HG03139 (cell line): ENCODE results near the gene RANBP17.

ENCODE experiments used
- ATAC-seq: cut with Tn5 transposase; IDR thresholded peaks from one replicate; pipeline ENCODE4 v1.9.1; 2021; ENCODE audit not compliant: unreplicated experiment

Gene RANBP17

DNA sequence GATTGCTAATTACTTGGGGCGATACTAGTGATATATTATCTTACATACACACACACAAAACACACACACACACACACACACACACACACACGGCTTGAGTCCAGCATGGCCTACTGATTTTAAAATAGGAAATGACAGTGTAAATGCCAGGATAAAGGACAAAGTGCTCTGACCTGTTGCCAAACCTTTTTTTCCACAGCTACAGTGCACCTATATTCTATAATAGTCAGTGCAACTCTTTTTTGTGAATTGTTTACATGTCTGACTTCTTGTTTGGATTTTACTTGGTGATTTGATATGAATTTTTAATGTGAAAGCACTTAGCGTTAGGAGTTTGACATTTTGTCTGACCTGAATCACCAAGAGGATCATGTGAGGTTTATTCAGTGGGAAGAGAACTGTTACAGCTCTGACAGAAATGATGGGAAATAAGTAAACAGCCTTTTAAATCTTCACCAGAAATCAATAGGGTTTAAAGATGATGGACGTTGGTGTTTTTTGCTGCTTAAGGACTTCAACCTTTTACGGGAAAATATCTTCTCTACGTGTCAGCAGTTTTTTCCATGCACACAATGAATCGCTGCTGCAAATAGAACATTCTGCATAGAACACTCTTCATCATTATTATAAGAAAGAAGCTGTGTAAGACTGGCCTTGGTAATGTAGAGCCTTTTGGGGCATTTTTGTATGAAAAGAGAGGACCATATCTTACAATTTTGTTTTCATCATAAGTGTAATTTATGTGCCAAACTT, 218.5 kb downstream of the RANBP17 start:
- ATAC-seq, result no peak

DNA sequence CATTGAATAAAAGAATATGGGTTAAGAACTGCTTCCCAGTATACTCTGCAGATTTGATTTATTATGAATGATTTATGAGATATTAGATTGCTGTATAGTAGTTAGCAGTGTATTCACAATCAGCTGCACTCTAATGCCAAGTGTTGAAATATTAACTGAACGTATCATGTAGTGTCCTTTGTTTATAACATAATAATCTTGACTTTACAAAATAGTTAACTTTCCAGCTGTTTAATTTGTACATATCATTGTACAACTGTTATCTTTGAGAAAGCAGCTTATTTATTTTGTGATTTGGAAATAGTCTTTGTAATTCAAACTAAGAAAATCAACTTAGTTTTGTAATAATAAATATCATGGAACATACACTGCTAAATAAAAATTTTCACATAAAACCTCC, 219.5 kb downstream of the RANBP17 start:
- ATAC-seq, result no peak

DNA sequence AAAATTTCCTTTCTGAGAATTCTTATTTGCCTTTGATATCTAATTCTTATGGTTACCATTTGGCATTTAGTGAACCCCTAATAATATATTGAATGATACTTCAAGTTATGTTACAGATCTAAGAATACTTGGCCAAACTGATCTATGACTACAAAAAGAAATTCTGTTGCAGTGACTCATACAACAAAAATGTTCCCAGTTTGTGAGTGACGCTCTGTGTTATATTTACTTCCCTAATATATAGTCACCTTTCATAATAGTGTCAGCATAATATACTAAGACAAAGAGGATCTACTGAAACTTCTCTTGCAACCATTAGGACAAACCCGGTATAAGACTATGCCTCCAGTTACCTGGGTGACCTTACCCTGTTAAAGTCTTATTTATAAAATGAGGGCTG, 230.4 kb downstream of the RANBP17 start:
- no peak for ATAC-seq

DNA sequence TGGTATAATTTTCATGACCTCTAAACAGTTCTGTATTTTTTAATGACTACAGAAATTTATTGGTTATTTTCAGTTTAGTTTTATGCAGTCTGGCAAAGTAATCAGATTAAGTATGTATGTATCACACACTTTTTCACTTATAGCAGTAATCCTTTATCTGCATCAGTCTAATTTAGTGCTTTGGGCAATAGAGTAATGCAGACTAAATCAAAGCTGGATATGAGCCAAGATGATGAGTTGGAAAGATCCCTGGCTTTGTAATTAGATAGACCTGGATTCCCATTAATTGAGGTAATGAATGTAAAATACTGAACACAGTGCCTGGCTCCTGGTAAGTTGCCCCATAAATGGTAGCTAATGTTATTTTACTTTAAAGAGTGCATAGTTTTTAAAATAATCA, 231.8 kb downstream of the RANBP17 start:
- no peak for ATAC-seq

DNA sequence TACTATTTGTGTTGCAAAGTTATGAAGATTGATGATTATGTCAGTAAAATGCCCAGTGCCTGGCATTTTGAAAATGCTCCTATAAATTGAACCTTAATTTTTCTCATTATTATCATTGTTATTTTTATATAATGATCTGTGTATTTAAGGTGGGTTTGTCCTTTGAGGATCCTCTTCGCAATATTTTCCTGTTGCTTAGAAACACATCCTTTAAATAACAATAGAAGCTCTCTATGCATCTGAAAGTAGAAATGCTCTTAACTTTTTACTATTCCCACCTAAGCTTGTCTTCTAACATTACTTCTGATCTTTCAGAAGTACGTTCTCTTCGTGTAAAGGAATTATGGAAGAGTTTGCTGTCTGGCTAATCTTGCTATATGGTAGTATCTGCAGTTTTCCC, 232.5 kb downstream of the RANBP17 start:
- ATAC-seq, result no peak

DNA sequence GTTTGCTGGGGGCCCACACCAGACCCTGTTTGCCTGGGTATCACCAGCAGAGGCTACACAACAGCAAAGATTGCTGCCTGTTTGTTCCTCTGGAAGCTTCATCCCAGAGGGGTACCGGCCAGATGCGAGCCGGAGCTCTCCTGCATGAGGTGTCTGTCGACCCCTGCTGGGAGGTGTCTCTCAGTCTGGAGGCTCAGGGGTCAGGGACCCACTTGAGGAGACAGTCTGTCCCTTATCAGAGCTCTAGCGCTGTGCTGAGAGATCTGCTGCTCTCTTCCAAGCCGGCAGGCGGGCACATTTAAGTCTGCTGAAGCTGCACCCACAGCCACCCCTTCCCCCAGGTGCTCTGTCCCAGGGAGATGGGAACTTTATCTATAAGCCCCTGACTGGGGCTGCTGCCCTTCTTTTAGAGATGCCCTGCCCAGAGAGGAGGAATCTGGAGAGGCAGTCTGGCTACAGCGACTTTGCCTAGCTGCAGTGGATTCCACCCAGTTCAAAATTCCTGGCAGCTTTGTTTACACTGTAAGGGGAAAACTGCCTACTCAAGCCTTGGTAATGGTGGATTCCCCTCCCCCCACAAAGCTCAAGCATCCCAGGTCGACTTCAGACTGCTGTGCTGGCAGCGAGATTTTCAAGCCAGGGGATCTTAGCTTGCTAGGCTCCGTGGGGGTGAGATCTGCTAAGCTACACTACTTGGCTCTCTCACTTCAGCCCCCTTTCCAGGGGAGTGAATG, 241.2 kb downstream of the RANBP17 start:
- ATAC-seq, result no peak

DNA sequence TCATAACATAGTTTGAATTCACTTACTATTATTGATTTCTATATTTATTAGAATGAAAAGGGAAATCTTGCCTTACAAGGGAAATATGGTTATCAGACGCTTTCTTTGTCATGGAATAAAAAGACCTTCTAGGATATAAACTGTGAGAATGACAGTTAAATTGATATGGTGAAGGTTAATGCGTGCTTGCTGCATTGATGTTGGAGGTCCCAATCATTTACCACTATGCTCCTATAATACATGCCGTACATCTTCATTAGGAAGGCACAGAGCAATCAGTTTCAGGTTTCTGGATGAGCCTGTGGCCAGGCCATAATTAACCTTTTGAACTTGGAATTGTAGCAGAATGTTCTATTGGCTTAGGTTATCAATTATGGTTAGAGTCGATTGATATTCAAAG, 245.9 kb downstream of the RANBP17 start:
- ATAC-seq, result no peak

DNA sequence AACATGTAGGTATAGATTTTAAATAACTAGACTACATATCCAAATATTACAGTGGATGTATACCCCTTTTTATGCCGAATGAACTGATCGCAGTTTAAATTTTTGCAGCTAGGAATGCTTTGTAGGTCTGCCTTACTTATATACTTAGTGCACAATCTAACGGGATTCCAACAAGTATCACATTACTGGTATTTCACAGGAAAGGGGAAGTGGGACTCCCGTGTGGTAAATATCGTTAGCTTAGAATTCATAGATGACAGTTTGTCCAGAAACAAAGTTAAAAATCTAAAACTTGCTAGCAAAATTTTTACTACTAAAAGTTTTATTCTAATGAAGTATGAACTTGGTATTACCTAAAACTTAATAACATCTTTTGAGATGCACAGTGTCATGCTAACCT, 253.7 kb downstream of the RANBP17 start:
- ATAC-seq, result no peak

DNA sequence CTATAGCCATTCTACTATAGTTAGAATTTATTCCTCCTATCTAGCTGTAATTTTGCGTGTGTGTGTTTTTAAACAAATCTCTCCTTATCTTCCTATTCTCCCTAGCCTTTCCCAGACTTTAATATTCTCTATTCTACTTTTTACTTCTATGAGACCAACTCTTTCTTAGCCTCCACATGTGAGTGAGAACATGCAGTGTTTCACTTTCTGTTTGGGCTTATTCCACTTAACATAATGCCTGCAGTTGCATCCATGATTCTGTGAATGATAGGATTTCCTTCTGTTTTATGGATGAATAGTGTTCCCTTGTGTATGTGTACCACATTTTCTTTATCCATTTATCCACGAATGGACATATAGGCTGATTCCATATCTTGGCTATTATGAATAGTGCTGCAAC, 254.9 kb downstream of the RANBP17 start:
- ATAC-seq, result no peak

DNA sequence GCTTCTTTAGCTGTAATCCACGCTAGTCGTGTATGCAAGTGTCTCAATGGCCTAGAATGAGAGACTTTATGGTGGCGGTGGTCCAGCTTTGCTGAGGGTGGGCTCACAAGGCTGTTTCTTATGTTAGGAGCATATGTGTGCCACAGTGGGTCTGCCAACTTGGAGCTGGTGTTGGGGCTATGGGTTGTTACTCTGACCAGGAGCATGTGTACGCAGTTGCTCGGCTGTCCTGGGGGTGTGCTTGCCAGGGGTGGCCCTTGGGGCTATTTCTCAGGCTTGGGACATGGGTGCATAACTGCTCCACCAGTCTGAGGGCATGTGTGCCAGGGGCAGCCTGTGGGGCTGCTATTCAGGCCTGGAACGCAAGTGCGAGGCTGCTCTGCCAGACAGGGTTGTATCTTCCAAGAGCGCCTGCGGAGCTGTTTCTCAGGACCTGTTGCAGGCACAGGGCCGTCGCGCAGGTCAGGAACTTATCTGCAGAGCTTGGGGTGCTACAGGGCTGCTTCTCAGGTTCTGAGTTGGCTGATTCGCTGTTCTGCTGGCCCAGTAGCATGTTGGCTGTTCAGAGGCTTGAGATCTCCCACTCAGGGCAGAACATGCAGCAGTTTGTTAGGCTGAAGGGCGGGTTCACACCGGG, 259.3 kb downstream of the RANBP17 start:
- ATAC-seq, result no peak

DNA sequence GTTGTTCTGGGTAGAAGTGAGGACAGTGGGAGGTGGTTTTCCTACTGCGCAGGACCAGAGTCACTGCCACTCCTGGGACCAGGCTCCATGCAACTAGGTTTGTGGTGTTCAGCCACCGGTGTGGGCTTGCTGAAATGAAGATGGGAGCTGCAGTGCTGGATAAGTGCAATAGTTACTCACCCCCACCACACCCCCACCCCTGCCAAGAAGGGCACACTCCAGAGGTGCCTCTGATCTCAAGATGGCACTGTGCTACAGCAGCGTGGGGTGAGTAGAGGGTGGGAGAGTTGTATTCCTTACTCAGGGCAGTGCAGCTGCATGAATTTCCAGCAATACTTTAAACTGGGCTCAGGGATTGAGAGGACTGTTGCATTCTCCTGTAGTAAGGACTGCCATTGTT, 259.8 kb downstream of the RANBP17 start:
- ATAC-seq, result no peak

DNA sequence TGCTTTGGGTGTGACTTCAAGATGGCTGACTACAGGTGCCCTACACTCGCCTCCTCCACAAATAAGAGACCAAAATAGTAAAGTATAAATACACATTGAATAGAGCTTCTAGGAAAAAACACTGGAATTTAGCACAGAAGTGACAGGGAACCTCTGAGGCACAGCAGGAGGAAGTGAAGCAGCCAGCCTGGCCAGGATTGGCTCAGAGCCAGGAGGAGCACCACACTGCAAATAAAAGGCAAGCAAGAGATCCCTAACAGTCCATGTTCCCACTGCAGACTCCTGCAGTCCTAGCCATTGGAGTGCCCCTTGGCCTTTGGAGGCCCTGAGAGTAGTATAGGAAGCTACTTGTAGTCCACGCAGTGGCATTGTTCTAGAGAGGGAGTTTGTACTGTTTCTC, 260.6 kb downstream of the RANBP17 start:
- no peak for ATAC-seq

DNA sequence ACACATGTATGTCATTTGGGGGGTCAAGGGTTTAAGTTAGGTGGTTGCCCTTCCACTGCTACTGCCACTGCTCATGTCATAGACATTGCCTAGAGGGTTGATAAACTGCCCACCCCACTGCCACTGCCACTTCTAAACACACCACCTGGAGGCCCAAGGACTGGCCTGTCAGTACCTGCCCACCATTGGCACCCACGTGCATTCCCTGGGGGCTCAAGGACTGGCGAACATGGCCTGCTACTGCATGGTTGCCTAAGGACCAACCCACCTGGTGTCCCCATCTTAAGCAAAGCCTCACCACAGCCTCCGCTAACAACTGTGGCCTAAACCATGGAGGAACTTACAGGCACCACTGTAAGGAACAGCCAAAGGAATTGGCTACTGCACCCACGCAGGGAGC, 261.6 kb downstream of the RANBP17 start:
- no peak for ATAC-seq

DNA sequence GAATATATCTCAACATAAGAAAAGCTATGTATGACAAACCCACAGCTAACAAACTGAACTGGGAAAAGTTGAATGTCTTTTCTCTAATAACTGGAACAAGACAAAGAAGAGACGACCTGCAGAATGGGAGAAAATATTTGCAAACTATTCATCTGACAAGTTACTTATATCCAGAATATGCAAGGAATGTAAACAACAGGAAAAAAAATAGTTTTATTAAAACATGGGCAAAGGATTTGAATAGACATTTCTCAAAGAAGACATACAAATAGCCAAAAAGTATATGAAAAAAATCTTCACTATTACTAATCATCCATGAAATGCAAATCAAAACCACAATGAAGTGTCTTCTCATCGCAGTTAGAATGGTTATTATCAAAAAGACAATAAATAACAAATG, 265.5 kb downstream of the RANBP17 start:
- no peak for ATAC-seq

DNA sequence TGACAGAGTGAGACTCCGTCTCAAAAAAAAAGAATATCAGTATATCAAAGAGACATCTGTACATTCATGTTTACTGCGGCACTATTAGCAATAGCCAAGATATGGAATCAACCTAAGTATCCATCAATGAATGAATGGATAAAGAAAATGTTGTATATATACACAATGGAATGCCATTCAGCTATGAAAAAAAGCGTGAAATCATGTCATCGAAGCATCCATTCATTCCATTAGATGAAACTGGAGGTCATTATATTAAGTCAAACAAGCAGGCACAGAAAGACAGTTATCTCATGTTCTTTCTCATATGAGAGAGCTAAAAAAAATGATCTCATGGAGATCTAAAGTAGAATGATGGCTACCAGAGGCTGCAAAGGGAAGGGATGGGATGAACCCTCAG, 266.3 kb downstream of the RANBP17 start:
- no peak for ATAC-seq

DNA sequence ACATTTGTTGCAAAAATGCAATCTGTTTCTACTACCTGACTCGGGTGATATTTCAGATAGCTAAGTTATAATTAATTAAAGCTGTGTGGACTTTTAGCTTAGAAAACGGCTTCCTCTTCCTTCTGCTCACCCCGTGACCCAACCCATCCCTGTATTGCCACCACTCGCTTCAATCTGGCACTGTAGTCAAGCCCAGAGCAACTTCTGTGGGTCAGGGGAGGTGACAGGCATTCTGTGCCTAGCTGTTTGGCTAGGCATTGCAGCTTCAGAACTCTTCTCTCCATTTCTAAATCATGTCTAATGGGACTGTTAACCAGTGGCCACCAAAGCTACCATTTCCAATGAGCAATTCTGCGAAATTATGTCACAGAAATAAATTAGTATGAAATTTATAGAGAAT, 267.5 kb downstream of the RANBP17 start:
- ATAC-seq, result no peak

DNA sequence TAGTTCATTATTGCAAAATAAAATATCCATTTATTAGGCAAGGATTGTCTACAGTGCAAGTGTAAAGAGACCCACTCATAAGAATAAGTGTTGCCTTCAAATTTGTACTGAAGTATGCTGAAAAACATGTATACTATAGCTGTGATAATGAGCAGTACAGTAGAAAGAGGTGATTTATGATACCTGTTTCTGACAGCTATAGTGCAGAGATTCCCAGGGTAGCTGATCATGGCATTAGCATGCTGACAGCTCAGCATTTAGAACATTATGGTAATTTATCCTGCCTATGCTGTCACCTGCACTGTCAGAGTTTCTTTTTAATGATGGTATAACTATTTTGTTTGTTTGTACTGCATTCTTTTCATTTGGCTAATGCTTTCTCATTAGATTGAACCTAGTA, 269.7 kb downstream of the RANBP17 start:
- no peak for ATAC-seq

DNA sequence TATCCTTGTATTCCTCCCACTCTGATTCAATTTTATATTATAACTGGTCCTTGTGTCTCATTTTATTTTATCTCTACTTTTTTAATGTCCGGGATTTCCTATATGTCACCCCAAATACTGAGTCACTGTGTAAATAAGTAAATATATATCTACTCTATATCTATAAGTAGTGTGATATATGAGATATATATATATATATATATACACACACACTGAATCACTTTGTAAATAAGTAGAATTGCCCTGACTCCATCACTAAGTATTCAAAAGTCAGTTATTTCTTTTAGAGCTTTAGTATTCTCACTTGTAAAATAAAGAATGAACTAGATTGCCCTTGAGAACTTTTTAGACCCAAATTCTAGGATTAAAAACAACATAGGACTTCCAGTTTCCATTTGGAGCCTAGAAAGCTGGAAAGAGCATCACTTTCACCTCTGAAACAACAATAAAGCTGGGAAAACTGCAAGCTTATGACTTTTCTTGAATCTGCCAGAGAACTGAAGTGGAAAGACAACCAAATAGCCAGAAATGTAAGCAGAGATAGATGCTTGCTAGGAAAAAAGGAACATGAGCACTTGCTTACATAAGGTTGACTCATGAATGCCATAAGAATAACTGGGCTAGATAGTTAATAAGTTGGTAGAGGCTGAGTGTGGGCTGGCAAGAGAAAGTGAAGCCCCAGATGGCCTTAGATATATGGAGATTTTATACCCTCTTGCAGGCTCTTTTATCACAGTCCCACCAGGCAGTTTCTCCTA, 276.1 kb downstream of the RANBP17 start:
- ATAC-seq, result no peak

DNA sequence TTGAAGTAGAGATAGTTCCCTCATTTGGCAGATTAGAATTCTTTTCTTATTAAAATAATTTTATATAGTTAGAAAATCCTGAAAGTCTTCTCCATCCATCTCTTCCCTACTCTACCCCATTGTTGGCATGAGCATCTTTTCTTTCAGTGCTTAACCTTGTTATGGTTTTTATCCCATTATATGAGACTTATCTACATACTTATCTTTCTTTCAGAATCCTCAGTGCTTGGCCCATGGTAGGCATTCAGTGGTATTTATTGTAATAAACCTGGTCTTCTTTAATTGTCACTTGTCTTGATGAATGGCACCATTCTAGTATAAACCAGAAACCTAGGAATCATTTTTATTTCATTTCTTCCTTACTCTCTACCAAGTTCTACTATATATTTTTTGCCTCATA, 277.4 kb downstream of the RANBP17 start:
- no peak for ATAC-seq

DNA sequence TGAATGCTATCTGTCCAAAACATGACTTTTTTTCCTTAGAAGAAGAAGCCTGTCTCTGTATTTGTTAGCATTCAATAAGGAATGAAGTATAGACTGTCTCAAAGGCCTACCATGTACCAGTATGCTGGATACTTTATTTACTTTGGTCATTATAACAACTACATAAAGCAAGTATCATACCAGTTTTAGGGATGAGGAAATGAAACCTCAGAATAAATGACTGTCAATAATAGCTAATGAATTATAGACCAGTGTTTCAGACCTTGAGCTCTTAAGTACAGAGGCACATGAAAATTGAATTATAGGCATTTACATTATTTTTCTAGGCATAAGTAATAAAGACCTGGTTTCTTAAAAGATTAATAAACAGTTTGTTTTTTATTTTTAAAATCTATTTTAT, 280.8 kb downstream of the RANBP17 start:
- peak; percentile 52 for ATAC-seq

DNA sequence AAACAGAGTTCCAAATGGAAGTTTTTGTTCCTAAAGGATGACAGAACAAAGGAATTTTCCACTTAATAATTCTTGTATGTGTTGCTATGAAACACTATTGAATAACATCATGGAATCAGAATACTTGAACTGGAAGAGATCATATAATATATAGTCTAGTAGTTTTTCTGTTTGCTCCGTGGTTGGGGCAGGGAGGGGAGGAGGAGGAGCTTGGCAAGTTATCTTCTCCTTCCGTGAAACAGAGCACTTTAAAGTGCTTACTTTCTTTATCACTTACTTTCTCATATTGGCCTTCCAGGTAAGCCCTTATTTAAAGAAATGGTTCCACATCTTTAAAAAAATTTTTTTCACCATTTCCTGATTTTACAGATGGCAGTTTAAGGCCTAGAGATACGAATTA, 281.4 kb downstream of the RANBP17 start:
- no peak for ATAC-seq

DNA sequence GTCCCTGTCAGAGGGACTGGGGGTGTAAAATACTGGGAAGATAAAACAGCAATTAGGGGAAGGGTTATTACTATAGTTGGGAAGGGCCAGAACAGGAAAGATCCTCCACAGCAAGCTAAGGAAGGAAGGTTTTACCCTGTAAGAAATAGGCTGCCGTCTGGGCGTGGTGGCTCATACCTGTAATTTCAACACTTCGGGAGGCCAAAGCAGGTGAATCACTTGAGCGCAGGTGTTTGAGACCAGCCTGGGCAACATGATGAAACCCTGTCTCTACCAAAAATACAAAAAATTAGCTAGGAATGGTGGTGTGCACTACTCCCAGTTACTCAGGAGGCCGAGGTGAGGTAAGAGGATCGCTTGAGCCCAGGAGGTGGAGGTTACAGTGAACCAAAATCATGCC, 282.1 kb downstream of the RANBP17 start:
- no peak for ATAC-seq
